Activated naive CD8-positive, alpha-beta T cell treated with anti-CD3 and anti-CD28 coated beads, Interleukin-2, amount 50 U/mL, for 24 hours (primary cell): ENCODE measurements around the gene COPS4.
"Not testable (repeated sequence)": the region's sequence is repeated elsewhere in the genome, so short reads cannot be mapped to it uniquely, and the experiment has no call there.

ENCODE experiments used
- ATAC-seq: fragments of 150-1000 bp; cut with Tn5 transposase; one replicate; pipeline ENCODE4 v1.10.0; 2021
- DNase-seq: peaks from one replicate; pipeline ENCODE4 v3.0.0; 2021
- H3K27ac Mint-ChIP-seq: one replicate; pipeline ENCODE4 v1.8.0; 2021; ENCODE audit warnings: mild to moderate bottlenecking, mixed read lengths
- H3K27me3 Mint-ChIP-seq: one replicate; pipeline ENCODE4 v1.8.0; 2021; ENCODE audit warnings: mixed read lengths
- H3K36me3 Mint-ChIP-seq: one replicate; pipeline ENCODE4 v1.8.0; 2021; ENCODE audit warnings: low read depth, mixed read lengths
- H3K4me1 Mint-ChIP-seq: one replicate; pipeline ENCODE4 v1.8.0; 2021; ENCODE audit warnings: mixed read lengths
- H3K4me3 Mint-ChIP-seq: one replicate; pipeline ENCODE4 v1.8.0; 2021; ENCODE audit warnings: mild to moderate bottlenecking, moderate library complexity, mixed read lengths
- H3K9me3 Mint-ChIP-seq: one replicate; pipeline ENCODE4 v1.8.0; 2021; ENCODE audit warnings: mixed read lengths

The COPS4 gene

GRCh38 chr4:83089410-83090157, 54.6 kb downstream of the COPS4 start:
- no peaks in the 10 kb centered on the region for H3K9me3 Mint-ChIP-seq
- no peak for ATAC-seq
- peaks cover 14% of the 10 kb centered on the region for H3K4me1 Mint-ChIP-seq
- no peaks in the 10 kb centered on the region for H3K27me3 Mint-ChIP-seq
- H3K27ac Mint-ChIP-seq, result no peak overlapping the region
- peaks cover 48% of the 10 kb centered on the region for H3K36me3 Mint-ChIP-seq
- no peak overlapping the region for H3K4me3 Mint-ChIP-seq
- no peak for DNase-seq

- Mint-ChIP-seq H3K36me3 (peaks cover 66% of the 10 kb centered on the region), H3K4me3 (no peak overlapping the region), H3K27ac (peak overlapping the region; percentile 68), H3K4me1 (peaks cover 37% of the 10 kb centered on the region), H3K27me3 (no peaks in the 10 kb centered on the region), H3K9me3 (no peaks in the 10 kb centered on the region)
- no peak for ATAC-seq
- DNase-seq, result no peak
Measured at GRCh38 chr4:83093060-83093640, 58.2 kb downstream of the COPS4 start.

GRCh38 chr4:83096397-83096796, 61.4 kb downstream of the COPS4 start:
- Mint-ChIP-seq H3K4me3 (no peak overlapping the region), H3K36me3 (peaks cover 65% of the 10 kb centered on the region), H3K27me3 (no peaks in the 10 kb centered on the region), H3K4me1 (peaks cover 56% of the 10 kb centered on the region), H3K9me3 (peaks cover 3% of the 10 kb centered on the region), H3K27ac (peak overlapping the region; percentile 14)
- DNase-seq, result no peak
- no peak for ATAC-seq

- no peak overlapping the region for H3K4me3 Mint-ChIP-seq
- no peak for ATAC-seq
- no peaks in the 10 kb centered on the region for H3K9me3 Mint-ChIP-seq
- H3K4me1 Mint-ChIP-seq, result peaks cover 68% of the 10 kb centered on the region
- no peaks in the 10 kb centered on the region for H3K27me3 Mint-ChIP-seq
- peaks cover 43% of the 10 kb centered on the region for H3K36me3 Mint-ChIP-seq
- peak overlapping the region; percentile 23 for H3K27ac Mint-ChIP-seq
- no peak for DNase-seq
Measured at GRCh38 chr4:83104991-83105390, 70.0 kb downstream of the COPS4 start.

GRCh38 chr4:83107631-83108030, 72.6 kb downstream of the COPS4 start:
- DNase-seq (peak; percentile 63), ATAC-seq (peak; percentile 31)
- H3K27me3 Mint-ChIP-seq, result no peaks in the 10 kb centered on the region
- H3K36me3 Mint-ChIP-seq, result peaks cover 25% of the 10 kb centered on the region
- peak overlapping the region; percentile 74 for H3K4me3 Mint-ChIP-seq
- H3K9me3 Mint-ChIP-seq, result no peaks in the 10 kb centered on the region
- peaks cover 67% of the 10 kb centered on the region for H3K4me1 Mint-ChIP-seq
- H3K27ac Mint-ChIP-seq, result peak overlapping the region; percentile 90

GRCh38 chr4:83108101-83108861, 73.3 kb downstream of the COPS4 start:
- Mint-ChIP-seq H3K27ac (peak overlapping the region; percentile 98), H3K36me3 (peaks cover 22% of the 10 kb centered on the region), H3K4me1 (peaks cover 70% of the 10 kb centered on the region), H3K4me3 (peak overlapping the region; percentile 86), H3K9me3 (no peaks in the 10 kb centered on the region), H3K27me3 (no peaks in the 10 kb centered on the region)
- ATAC-seq (no peak), DNase-seq (peak; percentile 34)

- Mint-ChIP-seq H3K9me3 (no peaks in the 10 kb centered on the region), H3K4me1 (peaks cover 75% of the 10 kb centered on the region), H3K27me3 (no peaks in the 10 kb centered on the region), H3K27ac (peak overlapping the region; percentile 98), H3K4me3 (peak overlapping the region; percentile 86), H3K36me3 (peaks cover 13% of the 10 kb centered on the region)
- DNase-seq, result peak; percentile 60
- ATAC-seq, result peak; percentile 26
Measured at GRCh38 chr4:83109480-83110222, 74.7 kb downstream of the COPS4 start.

- Mint-ChIP-seq H3K4me1 (peaks cover 75% of the 10 kb centered on the region), H3K4me3 (peak overlapping the region; percentile 86), H3K27me3 (no peaks in the 10 kb centered on the region), H3K9me3 (no peaks in the 10 kb centered on the region), H3K27ac (peak overlapping the region; percentile 98), H3K36me3 (peaks cover 6% of the 10 kb centered on the region)
- ATAC-seq (peak; percentile 80), DNase-seq (peak; percentile 92)
Measured at GRCh38 chr4:83110223-83110945, 75.4 kb downstream of the COPS4 start.

GRCh38 chr4:83110970-83111750, 76.2 kb downstream of the COPS4 start:
- H3K27ac Mint-ChIP-seq, result peak overlapping the region; percentile 98
- DNase-seq, result no peak
- peak overlapping the region; percentile 89 for H3K4me3 Mint-ChIP-seq
- peaks cover 74% of the 10 kb centered on the region for H3K4me1 Mint-ChIP-seq
- no peaks in the 10 kb centered on the region for H3K9me3 Mint-ChIP-seq
- ATAC-seq, result no peak
- H3K36me3 Mint-ChIP-seq, result peaks cover 2% of the 10 kb centered on the region
- no peaks in the 10 kb centered on the region for H3K27me3 Mint-ChIP-seq

- not testable (repeated sequence) for ATAC-seq, DNase-seq, H3K36me3 Mint-ChIP-seq, H3K27me3 Mint-ChIP-seq, H3K9me3 Mint-ChIP-seq
- Mint-ChIP-seq H3K27ac (peak overlapping the region; percentile 95), H3K4me1 (peaks cover 69% of the 10 kb centered on the region), H3K4me3 (peak overlapping the region; percentile 89)
Measured at GRCh38 chr4:83111751-83112141, 76.8 kb downstream of the COPS4 start.

- no peaks in the 10 kb centered on the region for H3K27me3 Mint-ChIP-seq
- H3K27ac Mint-ChIP-seq, result peak overlapping the region; percentile 95
- H3K4me3 Mint-ChIP-seq, result peak overlapping the region; percentile 89
- DNase-seq (no peak), ATAC-seq (no peak)
- H3K4me1 Mint-ChIP-seq, result peaks cover 64% of the 10 kb centered on the region
- H3K36me3 Mint-ChIP-seq, result no peaks in the 10 kb centered on the region
- no peaks in the 10 kb centered on the region for H3K9me3 Mint-ChIP-seq
Measured at GRCh38 chr4:83112231-83112630, 77.2 kb downstream of the COPS4 start.

- H3K27ac Mint-ChIP-seq, result peak overlapping the region; percentile 95
- no peaks in the 10 kb centered on the region for H3K36me3 Mint-ChIP-seq
- H3K4me1 Mint-ChIP-seq, result peaks cover 59% of the 10 kb centered on the region
- DNase-seq (peak; percentile 48), ATAC-seq (peak; percentile 25)
- peak overlapping the region; percentile 89 for H3K4me3 Mint-ChIP-seq
- H3K9me3 Mint-ChIP-seq, result no peaks in the 10 kb centered on the region
- H3K27me3 Mint-ChIP-seq, result no peaks in the 10 kb centered on the region
Measured at GRCh38 chr4:83112678-83113428, 77.9 kb downstream of the COPS4 start.

- no peaks in the 10 kb centered on the region for H3K9me3 Mint-ChIP-seq
- peaks cover 54% of the 10 kb centered on the region for H3K4me1 Mint-ChIP-seq
- H3K27me3 Mint-ChIP-seq, result no peaks in the 10 kb centered on the region
- no peaks in the 10 kb centered on the region for H3K36me3 Mint-ChIP-seq
- H3K4me3 Mint-ChIP-seq, result peak overlapping the region; percentile 89
- H3K27ac Mint-ChIP-seq, result peak overlapping the region; percentile 95
- no peak for ATAC-seq
- peak; percentile 37 for DNase-seq
Measured at GRCh38 chr4:83113429-83113786, 78.4 kb downstream of the COPS4 start.
